IPS DF 6.9 (cell line): ENCODE results near the gene CDH4.

Source experiments
- DNase-seq: peaks from one replicate; pipeline ENCODE4 v3.0.0-alpha.2; 2013; ENCODE audit warnings: low read depth, low spot score
- H3K27ac ChIP-seq: one replicate; pipeline ENCODE4 v1.5.1; 2013; ENCODE audit warnings: low read length, control low read depth
- H3K27me3 ChIP-seq: 2 replicates; pipeline ENCODE4 v1.6.1; 2013; ENCODE audit warnings: mild to moderate bottlenecking, low read length; ENCODE audit not compliant: control insufficient read depth, insufficient read depth
- H3K36me3 ChIP-seq: 2 replicates; pipeline ENCODE4 v1.6.1; 2013; ENCODE audit warnings: low read length; ENCODE audit not compliant: control insufficient read depth, insufficient read depth
- H3K4me1 ChIP-seq: 2 replicates; pipeline ENCODE4 v1.6.1; 2013; ENCODE audit warnings: low read length; ENCODE audit not compliant: control insufficient read depth, insufficient read depth
- H3K4me3 ChIP-seq: 2 replicates; pipeline ENCODE4 v1.5.1; 2013; ENCODE audit warnings: mild to moderate bottlenecking, low read length
- H3K9me3 ChIP-seq: 2 replicates; pipeline ENCODE4 v1.6.1; 2013; ENCODE audit warnings: low read length, inconsistent platforms; ENCODE audit not compliant: control insufficient read depth, insufficient read depth
- WGBS: extraction: QIAGEN DNeasy Blood & Tissue Kit; methylation state at CpG from one replicate; pipeline ENCODE4 v1.1.7; 2013; ENCODE audit warnings: mixed read lengths, missing lambda C conversion rate; ENCODE audit not compliant: insufficient read length, insufficient coverage; 5-methylcytosine and 5-hydroxymethylcytosine counted together

The CDH4 gene

DNA sequence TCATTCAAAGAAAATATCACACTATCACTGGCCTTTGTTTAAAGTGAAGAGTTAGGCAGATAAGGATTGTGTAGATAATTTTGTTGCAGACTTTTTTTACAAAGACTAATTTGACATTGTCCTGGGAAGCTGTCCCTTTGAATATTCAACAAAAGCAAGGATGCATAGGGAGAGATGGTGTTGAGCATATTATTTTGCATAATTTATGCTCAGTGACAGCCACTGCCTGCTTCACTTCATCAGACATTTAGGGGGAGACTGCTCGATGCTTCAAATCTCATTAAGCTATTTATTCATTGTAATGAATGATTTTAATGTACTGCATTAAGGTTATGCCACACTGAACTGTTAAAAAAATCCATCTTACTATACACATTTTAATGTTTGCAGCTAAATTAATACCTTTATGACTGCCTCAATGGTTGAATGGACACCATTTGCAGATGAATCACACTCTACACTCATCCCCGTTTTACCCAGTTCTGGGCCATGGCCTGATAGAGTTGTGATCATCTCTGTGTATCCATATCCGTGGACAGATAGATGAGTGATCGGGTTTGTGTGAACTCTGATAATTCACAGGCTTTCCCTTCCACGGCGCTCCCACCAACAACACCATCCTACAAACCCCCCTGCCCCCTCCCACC lies 128.0 kb downstream of the CDH4 start:
- Histone ChIP-seq H3K9me3 (no peaks in the 10 kb centered on the region), H3K4me1 (no peaks in the 10 kb centered on the region), H3K27me3 (no peaks in the 10 kb centered on the region), H3K36me3 (no peaks in the 10 kb centered on the region), H3K27ac (no peak overlapping the region), H3K4me3 (no peak overlapping the region)
- WGBS = no CpG with 5 or more reads among the region's 6 CpGs
- DNase-seq = no peak

DNA sequence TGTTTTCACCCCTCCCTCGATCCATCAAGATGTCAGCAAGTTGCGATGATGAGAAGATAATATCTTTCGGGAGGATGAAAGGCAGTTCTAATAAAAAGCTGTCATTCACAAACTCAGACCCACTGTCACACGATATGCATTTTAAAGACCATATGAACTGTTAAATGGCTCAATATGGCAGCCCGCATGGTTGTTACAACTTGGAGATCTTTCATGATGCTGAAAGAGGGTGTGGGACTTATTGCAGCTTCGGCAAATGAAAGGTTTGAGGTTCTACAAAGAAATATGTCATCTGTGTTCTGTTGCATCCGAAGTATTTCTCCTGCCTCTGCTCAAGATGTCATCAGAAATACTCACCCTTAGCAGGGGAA lies 128.5 kb downstream of the CDH4 start:
- WGBS = no CpG with 5 or more reads among the region's 7 CpGs
- no peak for DNase-seq
- Histone ChIP-seq H3K9me3 (no peaks in the 10 kb centered on the region), H3K4me1 (no peaks in the 10 kb centered on the region), H3K27me3 (no peaks in the 10 kb centered on the region), H3K36me3 (no peaks in the 10 kb centered on the region), H3K27ac (no peak overlapping the region), H3K4me3 (no peak overlapping the region)

DNA sequence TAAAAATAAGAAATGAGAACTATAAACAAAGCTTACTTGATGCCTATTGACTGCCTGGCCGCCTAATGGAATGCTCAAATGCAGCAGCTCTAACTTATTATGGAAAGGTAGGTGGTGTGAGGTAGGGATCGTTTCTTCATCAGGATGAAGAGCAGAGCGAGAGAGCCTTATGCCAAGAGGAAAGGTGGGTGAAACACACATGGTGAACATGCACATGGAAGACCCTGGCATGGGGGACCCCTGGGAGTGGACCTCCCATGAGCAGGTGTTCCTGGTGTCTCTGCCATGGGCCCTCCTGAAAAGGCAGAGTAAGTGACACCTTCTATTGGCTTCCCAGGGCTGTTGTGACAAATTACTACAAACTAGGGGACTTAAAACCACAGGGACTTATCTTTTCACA lies 130.1 kb downstream of the CDH4 start:
- no peak for DNase-seq
- no peaks in the 10 kb centered on the region for H3K4me1 ChIP-seq
- no peaks in the 10 kb centered on the region for H3K36me3 ChIP-seq
- H3K4me3 ChIP-seq = no peak overlapping the region
- H3K9me3 ChIP-seq = no peaks in the 10 kb centered on the region
- no peak overlapping the region for H3K27ac ChIP-seq
- no CpG with 5 or more reads among the region's 3 CpGs for WGBS
- H3K27me3 ChIP-seq = no peaks in the 10 kb centered on the region

DNA sequence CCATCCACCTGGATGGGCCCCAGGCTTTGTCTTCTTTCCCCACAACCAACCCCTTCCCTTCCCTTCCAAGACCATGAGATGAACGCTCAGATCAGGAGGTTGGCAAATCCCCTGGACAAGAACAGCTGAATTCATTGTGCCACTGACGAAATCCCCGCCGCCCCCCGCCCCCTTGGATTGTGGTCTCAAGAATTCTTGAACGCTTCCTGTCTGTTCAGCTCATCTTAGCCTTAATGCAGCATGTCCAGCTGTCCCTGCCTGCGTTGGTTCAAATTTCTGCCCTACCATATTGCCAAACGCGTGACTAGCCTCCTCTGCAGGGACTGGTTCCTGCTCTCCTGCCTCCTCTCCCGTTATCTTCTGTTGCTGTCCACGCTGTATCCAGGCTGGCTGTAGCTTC lies 133.2 kb downstream of the CDH4 start:
- no peak overlapping the region for H3K27ac ChIP-seq
- no CpG with 5 or more reads among the region's 11 CpGs for WGBS
- DNase-seq = no peak

DNA sequence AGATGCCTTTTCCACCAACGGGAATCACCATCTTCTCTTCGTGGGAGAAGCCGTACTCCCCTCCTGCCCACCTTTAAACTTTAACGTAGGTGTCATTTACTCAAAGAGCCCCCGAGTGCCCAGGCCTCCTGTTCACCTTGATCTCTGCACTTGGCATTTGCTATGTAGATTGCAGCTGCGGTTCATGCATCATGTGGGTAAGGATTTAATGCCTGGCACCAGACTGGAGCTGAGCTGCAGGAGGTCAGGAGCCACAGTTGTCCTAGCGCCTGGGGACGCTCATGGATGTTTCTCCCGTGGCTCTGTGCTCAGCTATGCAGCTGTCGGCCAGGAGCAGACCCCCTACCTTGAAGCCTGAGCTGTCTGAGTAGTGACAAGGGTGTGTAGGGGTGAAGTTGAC lies 133.7 kb downstream of the CDH4 start:
- Histone ChIP-seq H3K4me1 (peaks cover 2% of the 10 kb centered on the region), H3K36me3 (no peaks in the 10 kb centered on the region), H3K9me3 (no peaks in the 10 kb centered on the region), H3K27ac (no peak overlapping the region), H3K4me3 (no peak overlapping the region), H3K27me3 (no peaks in the 10 kb centered on the region)
- DNase-seq = no peak
- WGBS = no CpG with 5 or more reads among the region's 10 CpGs

More for the DNA sequence above, 133.2 kb downstream of the CDH4 start:
- no peak overlapping the region for H3K4me3 ChIP-seq
- no peaks in the 10 kb centered on the region for H3K27me3 ChIP-seq
- H3K36me3 ChIP-seq = no peaks in the 10 kb centered on the region
- H3K4me1 ChIP-seq = peaks cover 2% of the 10 kb centered on the region
- H3K9me3 ChIP-seq = no peaks in the 10 kb centered on the region

DNA sequence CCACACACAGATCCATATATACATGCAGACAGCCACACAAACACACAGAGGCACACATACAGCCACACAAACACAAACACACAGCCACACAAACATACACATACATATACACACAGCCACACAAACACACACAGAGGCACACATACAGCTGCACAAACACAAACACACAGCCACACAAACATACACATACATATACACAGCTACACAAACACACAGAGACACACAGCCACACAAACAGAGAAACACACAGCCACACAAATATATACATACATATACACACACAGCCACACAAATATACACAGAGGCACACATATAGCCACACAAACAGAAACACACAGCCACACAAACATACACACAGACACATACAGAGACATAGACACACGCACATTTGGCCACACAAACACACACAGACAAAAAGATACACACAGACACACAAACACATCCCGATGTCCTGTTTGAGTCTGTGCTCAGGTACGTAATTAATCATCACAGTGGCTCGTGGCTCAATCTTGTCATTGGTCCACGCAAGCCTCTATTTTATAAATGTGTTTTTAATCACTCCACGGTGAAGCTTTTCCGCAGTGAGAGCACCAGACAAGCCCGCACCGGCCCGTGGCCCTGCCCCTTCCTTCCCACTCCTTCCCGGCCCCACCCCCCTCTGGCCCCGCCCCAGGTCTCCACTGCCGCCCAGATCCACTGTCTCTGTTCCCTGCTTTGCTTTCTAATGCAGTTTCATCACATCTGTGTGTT lies 135.3 kb downstream of the CDH4 start:
- WGBS = no CpG with 5 or more reads among the region's 13 CpGs
- no peak overlapping the region for H3K27ac ChIP-seq
- no peaks in the 10 kb centered on the region for H3K36me3 ChIP-seq
- no peaks in the 10 kb centered on the region for H3K27me3 ChIP-seq
- H3K9me3 ChIP-seq = no peaks in the 10 kb centered on the region
- peaks cover 2% of the 10 kb centered on the region for H3K4me1 ChIP-seq
- DNase-seq = no peak
- no peak overlapping the region for H3K4me3 ChIP-seq

DNA sequence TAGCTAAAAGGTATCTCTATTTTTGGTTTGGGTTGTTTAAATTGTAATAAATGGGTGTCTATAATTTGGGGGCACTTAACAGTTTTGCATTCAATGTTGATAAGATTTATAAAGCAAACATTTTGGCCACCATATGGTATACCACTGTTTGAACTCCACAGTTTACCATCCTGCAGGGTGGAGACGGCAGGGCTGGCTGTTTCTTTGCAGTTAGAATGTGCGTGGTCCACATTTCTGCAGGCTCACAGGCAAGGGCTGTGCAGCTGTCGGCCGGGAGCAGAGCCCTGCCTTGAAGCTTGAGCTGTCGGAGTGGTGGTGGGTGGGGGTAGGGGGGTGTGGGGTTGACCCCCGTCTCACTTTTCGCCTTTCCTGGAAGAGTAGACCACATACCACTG lies 135.9 kb downstream of the CDH4 start:
- Histone ChIP-seq H3K27ac (no peak overlapping the region), H3K4me3 (no peak overlapping the region), H3K4me1 (peaks cover 2% of the 10 kb centered on the region), H3K36me3 (no peaks in the 10 kb centered on the region), H3K9me3 (no peaks in the 10 kb centered on the region), H3K27me3 (no peaks in the 10 kb centered on the region)
- WGBS = no CpG with 5 or more reads among the region's 7 CpGs
- no peak for DNase-seq

DNA sequence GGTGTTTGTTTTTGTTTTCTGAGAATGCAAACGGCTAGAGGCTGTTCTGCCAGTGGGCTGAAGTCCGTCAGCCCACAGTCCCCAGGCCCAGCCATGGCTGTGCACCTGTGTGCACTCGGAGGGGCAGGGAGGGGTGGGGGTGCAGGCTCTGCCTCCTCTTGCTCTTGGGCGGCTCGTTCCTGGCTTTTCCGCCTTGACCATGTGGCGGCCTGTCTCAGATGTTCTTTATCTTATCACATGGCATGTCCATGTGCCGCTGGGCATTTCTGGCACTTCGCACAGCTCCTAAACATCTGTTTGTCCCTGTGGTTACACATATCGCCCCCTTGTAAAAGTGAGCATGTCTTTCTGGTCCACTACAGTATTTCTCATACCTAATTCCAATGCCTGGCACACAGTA lies 137.0 kb downstream of the CDH4 start:
- Histone ChIP-seq H3K4me3 (no peak overlapping the region), H3K27me3 (no peaks in the 10 kb centered on the region), H3K36me3 (no peaks in the 10 kb centered on the region), H3K9me3 (no peaks in the 10 kb centered on the region), H3K4me1 (peaks cover 2% of the 10 kb centered on the region), H3K27ac (no peak overlapping the region)
- no peak for DNase-seq
- WGBS = no CpG with 5 or more reads among the region's 10 CpGs

DNA sequence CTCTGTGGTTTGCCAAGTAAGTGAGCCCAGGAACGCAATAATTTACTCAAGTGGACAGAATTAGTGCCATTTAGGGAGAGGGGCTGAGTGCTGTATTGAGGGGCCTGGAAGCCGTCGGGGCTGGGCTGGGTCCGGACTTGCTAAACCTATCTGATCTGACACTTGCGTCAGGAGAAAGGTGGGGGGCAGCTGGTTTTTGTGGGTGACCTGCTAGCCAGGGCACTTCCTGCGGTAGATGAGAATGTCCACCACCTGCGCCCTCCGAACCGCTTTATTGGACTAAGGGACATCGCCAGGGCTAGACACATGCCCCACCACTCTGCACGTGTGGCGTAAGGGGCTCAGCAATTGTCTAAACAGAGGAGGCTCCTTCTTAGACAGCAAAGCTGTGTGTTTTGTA lies 139.1 kb downstream of the CDH4 start:
- H3K36me3 ChIP-seq = no peaks in the 10 kb centered on the region
- no peak overlapping the region for H3K27ac ChIP-seq
- H3K4me3 ChIP-seq = no peak overlapping the region
- H3K4me1 ChIP-seq = peaks cover 2% of the 10 kb centered on the region
- no peaks in the 10 kb centered on the region for H3K9me3 ChIP-seq
- no CpG with 5 or more reads among the region's 12 CpGs for WGBS
- no peaks in the 10 kb centered on the region for H3K27me3 ChIP-seq
- no peak for DNase-seq

DNA sequence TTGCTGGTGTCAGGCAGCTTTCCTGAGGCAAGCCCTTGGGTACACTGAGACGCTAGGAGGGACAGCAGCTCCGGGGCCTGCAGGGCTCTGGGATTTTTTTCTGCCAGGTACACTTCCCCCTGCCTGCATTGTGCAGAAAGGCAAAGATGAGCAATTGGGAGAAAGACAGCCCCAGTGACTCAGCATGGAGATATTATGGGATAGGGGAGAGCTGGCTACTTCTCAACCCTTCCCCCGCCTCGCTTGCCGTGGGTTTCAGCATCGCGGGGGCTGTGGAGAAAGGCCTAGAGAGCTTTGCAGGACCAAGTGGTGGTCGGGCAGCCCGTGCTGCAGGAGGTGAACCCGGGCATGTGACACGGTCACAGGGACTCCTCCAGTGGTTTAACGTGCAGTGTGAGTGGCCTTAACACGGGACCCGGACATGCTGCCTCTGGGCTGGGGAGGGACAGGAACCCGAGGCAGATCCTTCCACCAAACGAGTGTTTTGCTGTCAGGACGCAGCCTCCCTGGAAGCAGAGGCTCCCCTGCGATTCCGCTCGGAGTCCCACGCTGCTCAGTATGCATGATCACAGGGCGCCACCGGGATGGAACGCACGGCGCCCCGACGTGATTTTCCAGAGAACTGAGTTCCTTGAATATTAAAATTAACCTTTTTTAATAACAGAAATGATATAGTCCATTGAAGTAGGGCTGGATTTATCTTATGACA lies 139.9 kb downstream of the CDH4 start:
- DNase-seq = no peak
- Histone ChIP-seq H3K4me1 (peaks cover 2% of the 10 kb centered on the region), H3K27me3 (no peaks in the 10 kb centered on the region), H3K27ac (no peak overlapping the region), H3K4me3 (no peak overlapping the region), H3K9me3 (no peaks in the 10 kb centered on the region), H3K36me3 (no peaks in the 10 kb centered on the region)
- WGBS = no CpG with 5 or more reads among the region's 28 CpGs
